ENCODE measurements around the gene AMY2A. TPM values are rescaled to one million over a fixed set of nuclear protein-coding genes. Genes with fewer than 3 reads are reported as not detected.

The AMY2A gene
- total and polyA plus RNA-seq, 2 of the 4 experiments (the other 2 are of a cell fraction): not detected

GRCh38 chr1:103583887-103584286, 33.3 kb upstream of the AMY2A start:
- Histone ChIP-seq H3K36me3 (ENCODE audit: control insufficient read depth, insufficient read depth, low read length) (no peaks in the 10 kb centered on the region), H4K20me1 (ENCODE audit: insufficient read depth, low read length) (no peaks in the 10 kb centered on the region), H3K4ac (ENCODE audit: low read depth, low read length) (no peak overlapping the region), H2AK9ac (replicated peaks; ENCODE audit: low read depth, low read length, poor library complexity) (no peak overlapping the region), H2AFZ (replicated peaks; ENCODE audit: low read length, poor library complexity) (no peak overlapping the region), H3K4me3 (ENCODE audit: insufficient read depth, low read depth, low read length) (no peak overlapping the region), H3K56ac (ENCODE audit: extremely low read depth, insufficient read depth, low read length) (no peak overlapping the region), H3K79me1 (ENCODE audit: low read depth in 1 of 2, low read length in 2 of 2) (no peaks in the 10 kb centered on the region), H4K8ac (ENCODE audit: low read depth in 2 of 2, low read length in 2 of 2) (no peak overlapping the region), H2BK15ac (ENCODE audit: low read depth, low read length) (no peak overlapping the region), H2BK120ac (ENCODE audit: low read depth, low read length) (no peak overlapping the region), H2BK5ac (ENCODE audit: low read depth, low read length, poor library complexity, severe bottlenecking) (no peak overlapping the region), H3K18ac (ENCODE audit: low read depth, low read length) (no peak overlapping the region), H3K14ac (replicated peaks; ENCODE audit: low read depth, low read length) (no peak overlapping the region), H3K9me1 (ENCODE audit: insufficient read depth, low read length) (no peaks in the 10 kb centered on the region), H4K5ac (ENCODE audit: low read depth, low read length) (no peak overlapping the region), H3K4me2 (ENCODE audit: low read depth, low read length) (no peak overlapping the region), H4K91ac (ENCODE audit: insufficient read depth, low read depth, low read length) (no peak overlapping the region), H3K9ac (ENCODE audit: low read depth, low read length) (no peak overlapping the region), H2AK5ac (ENCODE audit: low read depth, low read length) (no peak overlapping the region), H3K23ac (ENCODE audit: low read depth, low read length) (no peak overlapping the region), H3K27me3 (ENCODE audit: control insufficient read depth, insufficient read depth, low read length) (no peaks in the 10 kb centered on the region), H3K27ac (ENCODE audit: insufficient read depth, low read length) (no peak overlapping the region), H3K4me1 (ENCODE audit: control insufficient read depth, insufficient read depth, low read length) (no peaks in the 10 kb centered on the region), H2BK20ac (ENCODE audit: low read depth, low read length) (no peak overlapping the region), H3K9me3 (ENCODE audit: control insufficient read depth, insufficient read depth, low read length) (no peaks in the 10 kb centered on the region)
- in situ Hi-C loops (cut with MboI; ENCODE audit: low sequenced_read_pairs): no loop called here
- no peak for DNase-seq
- no peak for ATAC-seq (ENCODE audit: low read depth)
- TF ChIP-seq SMC3 (IDR thresholded peaks at IDR 0.05; ENCODE audit: low read depth, low read length): no peak
- no peak for TF ChIP-seq FOS (IDR thresholded peaks at IDR 0.05; ENCODE audit: low read depth, low read length)
- no peak for TF ChIP-seq RFX5 (IDR thresholded peaks at IDR 0.05; ENCODE audit: low read depth, low read length)
- no peak for TF ChIP-seq CHD1 (IDR thresholded peaks at IDR 0.05; ENCODE audit: low read depth, low read length)
- TF ChIP-seq NFE2L2 (IDR thresholded peaks at IDR 0.05; ENCODE audit: low read depth, low read length): no peak
- no peak for TF ChIP-seq RCOR1 (IDR thresholded peaks at IDR 0.05; ENCODE audit: insufficient replicate concordance, low read length)
- TF ChIP-seq BHLHE40 (IDR thresholded peaks at IDR 0.05; ENCODE audit: low read depth, low read length): no peak
- TF ChIP-seq POLR2A (IDR thresholded peaks at IDR 0.05; ENCODE audit: low read depth, low read length): no peak
- TF ChIP-seq CEBPB (IDR thresholded peaks at IDR 0.05; ENCODE audit: low read depth, low read length): no peak
- TF ChIP-seq USF2 (IDR thresholded peaks at IDR 0.05; ENCODE audit: low read depth, low read length): no peak
- no peak for TF ChIP-seq MAFK (IDR thresholded peaks at IDR 0.05; ENCODE audit: low read depth, low read length)
- TF ChIP-seq MXI1 (IDR thresholded peaks at IDR 0.05; ENCODE audit: borderline replicate concordance, low read depth, low read length): no peak
- TF ChIP-seq, protein P1, sequence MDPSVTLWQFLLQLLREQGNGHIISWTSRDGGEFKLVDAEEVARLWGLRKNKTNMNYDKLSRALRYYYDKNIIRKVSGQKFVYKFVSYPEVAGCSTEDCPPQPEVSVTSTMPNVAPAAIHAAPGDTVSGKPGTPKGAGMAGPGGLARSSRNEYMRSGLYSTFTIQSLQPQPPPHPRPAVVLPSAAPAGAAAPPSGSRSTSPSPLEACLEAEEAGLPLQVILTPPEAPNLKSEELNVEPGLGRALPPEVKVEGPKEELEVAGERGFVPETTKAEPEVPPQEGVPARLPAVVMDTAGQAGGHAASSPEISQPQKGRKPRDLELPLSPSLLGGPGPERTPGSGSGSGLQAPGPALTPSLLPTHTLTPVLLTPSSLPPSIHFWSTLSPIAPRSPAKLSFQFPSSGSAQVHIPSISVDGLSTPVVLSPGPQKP (IDR thresholded peaks at IDR 0.05; ENCODE audit: borderline replicate concordance, low read depth, low read length): no peak
- TF ChIP-seq, protein P2, sequence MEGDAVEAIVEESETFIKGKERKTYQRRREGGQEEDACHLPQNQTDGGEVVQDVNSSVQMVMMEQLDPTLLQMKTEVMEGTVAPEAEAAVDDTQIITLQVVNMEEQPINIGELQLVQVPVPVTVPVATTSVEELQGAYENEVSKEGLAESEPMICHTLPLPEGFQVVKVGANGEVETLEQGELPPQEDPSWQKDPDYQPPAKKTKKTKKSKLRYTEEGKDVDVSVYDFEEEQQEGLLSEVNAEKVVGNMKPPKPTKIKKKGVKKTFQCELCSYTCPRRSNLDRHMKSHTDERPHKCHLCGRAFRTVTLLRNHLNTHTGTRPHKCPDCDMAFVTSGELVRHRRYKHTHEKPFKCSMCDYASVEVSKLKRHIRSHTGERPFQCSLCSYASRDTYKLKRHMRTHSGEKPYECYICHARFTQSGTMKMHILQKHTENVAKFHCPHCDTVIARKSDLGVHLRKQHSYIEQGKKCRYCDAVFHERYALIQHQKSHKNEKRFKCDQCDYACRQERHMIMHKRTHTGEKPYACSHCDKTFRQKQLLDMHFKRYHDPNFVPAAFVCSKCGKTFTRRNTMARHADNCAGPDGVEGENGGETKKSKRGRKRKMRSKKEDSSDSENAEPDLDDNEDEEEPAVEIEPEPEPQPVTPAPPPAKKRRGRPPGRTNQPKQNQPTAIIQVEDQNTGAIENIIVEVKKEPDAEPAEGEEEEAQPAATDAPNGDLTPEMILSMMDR (conservative IDR thresholded peaks at IDR 0.05; ENCODE audit: low read depth, low read length): no peak
- no peak for TF ChIP-seq MAZ (IDR thresholded peaks at IDR 0.05; ENCODE audit: borderline replicate concordance, low read depth, low read length)
- no peak for TF ChIP-seq RAD21 (IDR thresholded peaks at IDR 0.05; ENCODE audit: low read length)
- dilution Hi-C loops (cut with HindIII; ENCODE audit: low sequenced_read_pairs, unreplicated experiment): no loop called here
- CTCF ChIA-PET: interaction anchor here (0.6 kb wide), 1 partner anchor 1010 kb away, joined by 3 read pairs; no protein-coding TSS in a partner anchor
- no CpG with 5 or more reads among the region's 3 CpGs for WGBS, 2 experiments (ENCODE audit: extremely low coverage in 2 of 2, insufficient read length in 1 of 2)
- no TSS peak for BruUV-seq (replicated peaks)
- POLR2A ChIA-PET (ENCODE audit: unreplicated experiment): no interaction called here
- intact Hi-C loops (cut with micrococcal nuclease): no loop called here
